ENCODE results near the gene KMT2B. TPM values are rescaled to one million over a fixed set of nuclear protein-coding genes. Genes with fewer than 3 reads are reported as not detected.

Gene KMT2B
- 10 to 100 TPM in 3 of 4 donors, 1 to 10 TPM in 1; 7.3 to 26.6 (median 15.1) TPM for total RNA-seq

GRCh38 chr19:35717665-35718344, at the start of gene KMT2B:
KMT2B (plus strand) TSS chr19:35718003; CDS start chr19:35718019, 16 bp downstream.
- no peak for TF ChIP-seq CTCF (IDR thresholded peaks at IDR 0.05; ENCODE audit: low read depth)

- TF ChIP-seq CTCF (IDR thresholded peaks at IDR 0.05; ENCODE audit: low read depth) = no peak
Observed at GRCh38 chr19:35669566-35669965, 48.2 kb upstream of the KMT2B start.

GRCh38 chr19:35669974-35670373, 47.8 kb upstream of the KMT2B start:
- TF ChIP-seq CTCF (IDR thresholded peaks at IDR 0.05; ENCODE audit: low read depth) = no peak

GRCh38 chr19:35670686-35671085, 47.1 kb upstream of the KMT2B start:
- no peak for TF ChIP-seq CTCF (IDR thresholded peaks at IDR 0.05; ENCODE audit: low read depth)

GRCh38 chr19:35671818-35672217, 46.0 kb upstream of the KMT2B start:
- TF ChIP-seq CTCF (IDR thresholded peaks at IDR 0.05; ENCODE audit: low read depth) = no peak

GRCh38 chr19:35673121-35673804, 44.5 kb upstream of the KMT2B start:
- no peak for TF ChIP-seq CTCF (IDR thresholded peaks at IDR 0.05; ENCODE audit: low read depth)

- TF ChIP-seq CTCF (IDR thresholded peaks at IDR 0.05; ENCODE audit: low read depth) = no peak
Observed at GRCh38 chr19:35675589-35676140, 42.1 kb upstream of the KMT2B start.

Data from subcutaneous adipose tissue (tissue), 4 donors.